Prostate gland (tissue), 2 donors: ENCODE results near the gene LPP. TPM values are rescaled to one million over a fixed set of nuclear protein-coding genes. Genes with fewer than 3 reads are reported as not detected.

Experiments used
- DNase-seq: peaks from one replicate; pipeline ENCODE4 v3.0.0-alpha.2; 2019; ENCODE audit warnings: low spot score
- H3K27ac ChIP-seq, 2 donors: fragments of 200-600 bp; sonication (generic); 2 replicates each; pipeline ENCODE4 v1.5.1; 2017 to 2019
- H3K27me3 ChIP-seq: fragments of 200-600 bp; sonication (generic); replicated peaks from 2 replicates; pipeline ENCODE4 v1.5.1; 2019; ENCODE audit not compliant: insufficient read depth
- H3K36me3 ChIP-seq, 2 donors: fragments of 200-600 bp; sonication (generic); 1 replicate in 1 of 2; 2 replicates in 1 of 2; pipeline versions ENCODE4 v1.5.1 to v1.8.1; 2017 to 2019
- H3K4me1 ChIP-seq: fragments of 200-600 bp; sonication (generic); replicated peaks from 2 replicates; pipeline ENCODE4 v1.5.1; 2019
- H3K4me3 ChIP-seq, 2 donors: fragments of 200-600 bp; sonication (generic); 2 replicates each; pipeline ENCODE4 v1.5.1; 2017 to 2019
- H3K9me3 ChIP-seq: fragments of 200-600 bp; sonication (generic); 2 replicates; pipeline ENCODE4 v1.5.1; 2017
- CTCF ChIP-seq, 4 experiments: fragments of 200-600 bp in 2 of 4; fragments of 450-650 bp in 2 of 4; sonication (generic) in 2 of 4; IDR thresholded peaks; 1 replicate in 3 of 4; 2 replicates in 1 of 4; pipeline ENCODE4 v1.5.1; 2016 to 2019; ENCODE audit warnings: antibody characterized with exemption in 4 of 4, mild to moderate bottlenecking in 2 of 4, moderate library complexity in 2 of 4
- POLR2A ChIP-seq: fragments of 450-650 bp; IDR thresholded peaks from one replicate; pipeline ENCODE4 v1.6.1; 2016; ENCODE audit warnings: antibody characterized with exemption, mild to moderate bottlenecking
- POLR2AphosphoS5 ChIP-seq: sonication (generic); formaldehyde crosslinking; IDR thresholded peaks from one replicate; pipeline ENCODE4 v1.6.1; 2017; ENCODE audit warnings: antibody characterized with exemption
- WGBS: methylation state at CpG from one replicate; pipeline ENCODE4 v1.1.5; 2018; 5-methylcytosine and 5-hydroxymethylcytosine counted together
- intact Hi-C: fragments of 100-400 bp; cut with DNase I; formaldehyde crosslinking; loops from one replicate; pipeline ENCODE4 v1.14.2; 2022
- total RNA-seq, 2 donors: library from RNA; depleted of rRNA; stranded (reverse); fragments of >200 nt; gene quantifications; one replicate each; pipeline ENCODE4 v1.1.0, GENCODE V29; 2016

LPP gene
- total RNA-seq, 2 donors from 2014 or later: 219 to 248 TPM

DNA sequence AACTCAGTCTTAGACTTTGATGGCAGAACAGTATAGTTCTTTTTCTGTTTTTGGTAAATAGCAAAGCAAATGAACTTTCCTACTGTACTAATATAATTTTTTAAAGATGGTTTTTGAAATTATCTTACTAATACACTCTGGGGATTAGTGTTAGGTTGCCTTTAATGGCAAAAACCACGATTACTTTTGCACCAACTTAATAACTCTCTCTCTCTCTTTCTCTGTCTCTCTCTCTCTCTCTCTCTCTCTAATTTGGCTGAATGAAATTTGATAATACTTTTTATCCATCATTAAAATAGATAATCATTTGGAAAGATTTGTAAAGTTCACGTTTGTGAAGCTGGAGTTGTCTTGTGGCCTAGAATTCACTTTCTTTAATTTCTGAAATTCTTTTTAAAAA is 257.8 kb downstream of the LPP start:
- intact Hi-C loops: no loop called here
- no peak for DNase-seq
- H3K4me1 ChIP-seq: no peaks in the 10 kb centered on the region
- TF ChIP-seq POLR2A (no peak), CTCF (IDR thresholded peaks at IDR 0.05) (no peak), POLR2AphosphoS5 (no peak)
- 92% methylated on average over 2 of the region's 2 CpGs for WGBS
- no peaks in the 10 kb centered on the region for H3K36me3 ChIP-seq
- no peak overlapping the region for H3K27ac ChIP-seq
- no peaks in the 10 kb centered on the region for H3K27me3 ChIP-seq
- no peak overlapping the region for H3K4me3 ChIP-seq
- H3K9me3 ChIP-seq: no peaks in the 10 kb centered on the region

DNA sequence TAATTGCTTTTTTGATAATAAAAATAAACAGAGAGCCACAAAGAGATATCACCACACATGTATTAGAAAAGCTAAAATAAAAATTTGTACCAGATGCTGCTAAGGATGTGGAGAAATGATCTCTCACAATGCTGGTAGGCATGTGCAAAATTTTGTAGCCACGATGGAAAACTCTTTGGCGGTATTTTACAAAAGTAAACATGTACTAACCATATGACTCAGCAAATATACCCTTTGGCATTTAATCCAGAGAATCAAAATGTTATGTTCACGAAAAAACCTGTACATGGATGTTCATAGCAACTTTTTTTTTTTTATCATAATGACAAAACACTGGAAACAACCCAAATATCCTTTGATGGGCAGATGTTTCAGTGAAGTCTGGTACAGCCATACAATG is 261.2 kb downstream of the LPP start:
- DNase-seq: no peak
- H3K27ac ChIP-seq: no peak overlapping the region
- no peaks in the 10 kb centered on the region for H3K27me3 ChIP-seq
- no peak overlapping the region for H3K4me3 ChIP-seq
- 60% methylated on average over 3 of the region's 3 CpGs for WGBS
- no peaks in the 10 kb centered on the region for H3K4me1 ChIP-seq
- no peaks in the 10 kb centered on the region for H3K36me3 ChIP-seq
- intact Hi-C loops: no loop called here
- no peaks in the 10 kb centered on the region for H3K9me3 ChIP-seq
- TF ChIP-seq POLR2A (no peak), POLR2AphosphoS5 (no peak), CTCF (IDR thresholded peaks at IDR 0.05) (no peak)

- H3K4me1 ChIP-seq: no peaks in the 10 kb centered on the region
- H3K36me3 ChIP-seq: no peaks in the 10 kb centered on the region
- no peak overlapping the region for H3K27ac ChIP-seq
- no peaks in the 10 kb centered on the region for H3K9me3 ChIP-seq
- intact Hi-C loops: no loop called here
- no peaks in the 10 kb centered on the region for H3K27me3 ChIP-seq
- TF ChIP-seq POLR2A (no peak), POLR2AphosphoS5 (no peak), CTCF (IDR thresholded peaks at IDR 0.05) (no peak)
- WGBS: 100% methylated on average over 1 of the region's 1 CpG
- no peak overlapping the region for H3K4me3 ChIP-seq
- no peak for DNase-seq
These were observed 262.1 kb downstream of the LPP start for GRCh38 chr3:188416041-188416440.

- 78% methylated on average over 3 of the region's 3 CpGs for WGBS
These were observed 263.3 kb downstream of the LPP start for GRCh38 chr3:188417271-188417696.

GRCh38 chr3:188417766-188418165 is 263.8 kb downstream of the LPP start:
- H3K4me1 ChIP-seq: peaks cover 3% of the 10 kb centered on the region
- DNase-seq: no peak
- H3K9me3 ChIP-seq: no peaks in the 10 kb centered on the region
- intact Hi-C loops: no loop called here
- TF ChIP-seq CTCF (IDR thresholded peaks at IDR 0.05): no peak
- TF ChIP-seq POLR2AphosphoS5: no peak
- TF ChIP-seq POLR2A: no peak
- no peaks in the 10 kb centered on the region for H3K36me3 ChIP-seq
- 91% methylated on average over 3 of the region's 3 CpGs for WGBS
- no peaks in the 10 kb centered on the region for H3K27me3 ChIP-seq
- H3K27ac ChIP-seq: no peak overlapping the region
- H3K4me3 ChIP-seq: no peak overlapping the region

More at GRCh38 chr3:188417271-188417696, 263.3 kb downstream of the LPP start:
- Histone ChIP-seq H3K27me3 (no peaks in the 10 kb centered on the region), H3K9me3 (no peaks in the 10 kb centered on the region), H3K4me1 (peaks cover 3% of the 10 kb centered on the region), H3K4me3 (no peak overlapping the region), H3K27ac (no peak overlapping the region), H3K36me3 (no peaks in the 10 kb centered on the region)
- TF ChIP-seq POLR2A: no peak
- TF ChIP-seq POLR2AphosphoS5: peak; percentile 26
- DNase-seq: no peak
- intact Hi-C loops: no loop called here
